ENCODE measurements around the gene CCDC7. TPM values are rescaled to one million over a fixed set of nuclear protein-coding genes. Genes with fewer than 3 reads are reported as not detected.

The CCDC7 gene
- total and polyA plus RNA-seq, 10 of the 15 experiments (the other 5 are each of a cell fraction or from before 2014, with no cell fraction given): 1.8 to 5.6 (median 3.4) TPM

- TF ChIP-seq SIN3A (IDR thresholded peaks at IDR 0.05; ENCODE audit: low read depth, low read length): no peak
- no peak for TF ChIP-seq ATF3 (IDR thresholded peaks at IDR 0.05; ENCODE audit: borderline replicate concordance, extremely low read depth, low read depth, low read length)
Observed at GRCh38 chr10:32731527-32731926, 285.6 kb downstream of the CCDC7 start (continued).

- H3K27me3 ChIP-seq (replicated peaks in 1 of 2; ENCODE audit: control insufficient read depth in 2 of 2, insufficient read depth in 2 of 2, low read length in 1 of 2): no peaks in the 10 kb centered on the region
- ChIA-PET POLR2A (no interaction called here), CTCF (no interaction called here), RAD21 (ENCODE audit: unreplicated experiment) (no interaction called here), SMC1A (ENCODE audit: uncharacterized antibody, unreplicated experiment) (interaction anchor here (1.1 kb wide), 1 partner anchor 9 kb away, joined by 3 read pairs; no protein-coding TSS in a partner anchor)
- ATAC-seq (no peak), FAIRE-seq (no peak), DNase-seq (ENCODE audit: low read depth, low spot score) (no peak)
- in situ Hi-C loops (cut with MboI): no loop called here
- H4K20me1 ChIP-seq (ENCODE audit: control insufficient read depth, insufficient read depth): no peaks in the 10 kb centered on the region
- BruUV-seq (replicated peaks): no TSS peak
- no peak overlapping the region for H3K4me3 ChIP-seq
- no peak overlapping the region for H3K9ac ChIP-seq (ENCODE audit: control insufficient read depth, insufficient read depth, low read length)
- no peak overlapping the region for H3K27ac ChIP-seq (ENCODE audit: control insufficient read depth, insufficient read depth)
- H3K36me3 ChIP-seq (ENCODE audit: control insufficient read depth in 2 of 2, insufficient read depth in 2 of 2, low read length in 1 of 2): no peaks in the 10 kb centered on the region
- TF ChIP-seq, protein P1, sequence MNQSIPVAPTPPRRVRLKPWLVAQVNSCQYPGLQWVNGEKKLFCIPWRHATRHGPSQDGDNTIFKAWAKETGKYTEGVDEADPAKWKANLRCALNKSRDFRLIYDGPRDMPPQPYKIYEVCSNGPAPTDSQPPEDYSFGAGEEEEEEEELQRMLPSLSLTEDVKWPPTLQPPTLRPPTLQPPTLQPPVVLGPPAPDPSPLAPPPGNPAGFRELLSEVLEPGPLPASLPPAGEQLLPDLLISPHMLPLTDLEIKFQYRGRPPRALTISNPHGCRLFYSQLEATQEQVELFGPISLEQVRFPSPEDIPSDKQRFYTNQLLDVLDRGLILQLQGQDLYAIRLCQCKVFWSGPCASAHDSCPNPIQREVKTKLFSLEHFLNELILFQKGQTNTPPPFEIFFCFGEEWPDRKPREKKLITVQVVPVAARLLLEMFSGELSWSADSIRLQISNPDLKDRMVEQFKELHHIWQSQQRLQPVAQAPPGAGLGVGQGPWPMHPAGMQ (IDR thresholded peaks at IDR 0.05; ENCODE audit: borderline replicate concordance): no peak
- H3K79me2 ChIP-seq (ENCODE audit: control insufficient read depth, insufficient read depth, low read length): no peaks in the 10 kb centered on the region
- H3K4me2 ChIP-seq (ENCODE audit: control insufficient read depth, insufficient read depth): no peak overlapping the region
- no peak overlapping the region for H2AFZ ChIP-seq (ENCODE audit: control insufficient read depth, low read depth, low read length)
- intact Hi-C loops (cut with micrococcal nuclease; ENCODE audit: unreplicated experiment): no loop called here
- no peaks in the 10 kb centered on the region for H3K9me3 ChIP-seq (replicated peaks; ENCODE audit: control insufficient read depth, insufficient read depth, low read length)
- 25% methylated on average over 3 of the region's 3 CpGs for WGBS (ENCODE audit: insufficient coverage, insufficient replicate concordance, low lambda C conversion rate, missing lambda C conversion rate)
- H3K4me1 ChIP-seq (ENCODE audit: control insufficient read depth, insufficient read depth, low read length): no peaks in the 10 kb centered on the region
Observed at GRCh38 chr10:32738958-32739357, 293.0 kb downstream of the CCDC7 start.

- Histone ChIP-seq H3K9me3 (replicated peaks; ENCODE audit: control insufficient read depth, insufficient read depth, low read length) (no peaks in the 10 kb centered on the region), H3K4me1 (ENCODE audit: control insufficient read depth, insufficient read depth, low read length) (no peaks in the 10 kb centered on the region), H2AFZ (ENCODE audit: control insufficient read depth, low read depth, low read length) (no peak overlapping the region), H3K4me2 (ENCODE audit: control insufficient read depth, insufficient read depth) (no peak overlapping the region), H3K4me3 (no peak overlapping the region), H3K36me3 (ENCODE audit: control insufficient read depth in 2 of 2, insufficient read depth in 2 of 2, low read length in 1 of 2) (no peaks in the 10 kb centered on the region), H4K20me1 (ENCODE audit: control insufficient read depth, insufficient read depth) (no peaks in the 10 kb centered on the region), H3K9ac (ENCODE audit: control insufficient read depth, insufficient read depth, low read length) (no peak overlapping the region), H3K27ac (ENCODE audit: control insufficient read depth, insufficient read depth) (no peak overlapping the region), H3K27me3 (replicated peaks in 1 of 2; ENCODE audit: control insufficient read depth in 2 of 2, insufficient read depth in 2 of 2, low read length in 1 of 2) (no peaks in the 10 kb centered on the region), H3K79me2 (ENCODE audit: control insufficient read depth, insufficient read depth, low read length) (no peaks in the 10 kb centered on the region)
- ChIA-PET RAD21 (ENCODE audit: unreplicated experiment) (no interaction called here), SMC1A (ENCODE audit: uncharacterized antibody, unreplicated experiment) (no interaction called here), POLR2A (no interaction called here), CTCF (no interaction called here)
- WGBS (ENCODE audit: insufficient coverage, insufficient replicate concordance, low lambda C conversion rate, missing lambda C conversion rate): 55% methylated on average over 1 of the region's 1 CpG
- BruUV-seq (replicated peaks): no TSS peak
- in situ Hi-C loops (cut with MboI): no loop called here
- intact Hi-C loops (cut with micrococcal nuclease; ENCODE audit: unreplicated experiment): no loop called here
- ATAC-seq: no peak
- TF ChIP-seq SUZ12 (IDR thresholded peaks at IDR 0.05; ENCODE audit: unreplicated experiment) (no peak), USF1 (IDR thresholded peaks at IDR 0.05; ENCODE audit: borderline replicate concordance, extremely low read length, insufficient read depth, low read depth, low read length) (no peak), RFX5 (IDR thresholded peaks at IDR 0.05; ENCODE audit: low read depth, low read length) (no peak)
- DNase-seq (ENCODE audit: low read depth, low spot score): no peak
- FAIRE-seq: no peak
Observed at GRCh38 chr10:32744321-32744720, 298.4 kb downstream of the CCDC7 start.
